H1 (cell line): ENCODE results near the gene POLN. TPM values are rescaled to one million over a fixed set of nuclear protein-coding genes. Genes with fewer than 3 reads are reported as not detected.

Source experiments
- BRCA1 ChIP-seq: IDR thresholded peaks from 2 replicates; pipeline ENCODE4 v1.6.1; 2012; ENCODE audit warnings: low read depth, low read length, improper control_type of control experiment
- KDM1A ChIP-seq: fragments of 200-600, 300-600 bp; sonication (generic); IDR thresholded peaks from 2 replicates; pipeline ENCODE4 v1.7.1; 2016; ENCODE audit warnings: mild to moderate bottlenecking, low read length, borderline replicate concordance
- KDM5A ChIP-seq: fragments of 200-600 bp; IDR thresholded peaks from 2 replicates; pipeline ENCODE4 v1.7.1; 2012; ENCODE audit warnings: mild to moderate bottlenecking, low read length, inconsistent platforms, mixed read lengths
- TAF1 ChIP-seq: IDR thresholded peaks from 2 replicates; pipeline ENCODE4 v1.6.1; 2011; ENCODE audit warnings: mild to moderate bottlenecking, low read depth, low read length
- TBP ChIP-seq: IDR thresholded peaks from 2 replicates; pipeline ENCODE4 v1.6.1; 2011; ENCODE audit warnings: low read depth, low read length, improper control_type of control experiment
- polyA plus RNA-seq, 7 experiments: library from polyadenylated mRNA; depleted of rRNA in 3 of 7; stranded (reverse) in 5 of 7; unstranded in 2 of 7; fragments of >200 nt in 5 of 7; fragments of 200-250 nt in 2 of 7; gene quantifications; 1 replicate in 5 of 7; 2 replicates in 1 of 7; 4 replicates in 1 of 7; pipeline versions ENCODE4 v1.2.1 to v1.2.3, GENCODE V29; 2011 to 2013; ENCODE audit warnings: missing spikeins in 2 of 7, mixed read lengths in 2 of 7
- total RNA-seq: library from RNA; stranded (reverse); fragmentation: NEBNext Ultra II Directional; extraction: Animal tissue kit (Norgen Biotek cat#: 25700); gene quantifications from 2 replicates; pipeline ENCODE4 v1.2.1, GENCODE V29; 2021

Gene POLN
- total and polyA plus RNA-seq, 2 of the 8 experiments (the other 6 are each of a cell fraction or from before 2014, with no cell fraction given), result 0.98 to 1.5 TPM

DNA sequence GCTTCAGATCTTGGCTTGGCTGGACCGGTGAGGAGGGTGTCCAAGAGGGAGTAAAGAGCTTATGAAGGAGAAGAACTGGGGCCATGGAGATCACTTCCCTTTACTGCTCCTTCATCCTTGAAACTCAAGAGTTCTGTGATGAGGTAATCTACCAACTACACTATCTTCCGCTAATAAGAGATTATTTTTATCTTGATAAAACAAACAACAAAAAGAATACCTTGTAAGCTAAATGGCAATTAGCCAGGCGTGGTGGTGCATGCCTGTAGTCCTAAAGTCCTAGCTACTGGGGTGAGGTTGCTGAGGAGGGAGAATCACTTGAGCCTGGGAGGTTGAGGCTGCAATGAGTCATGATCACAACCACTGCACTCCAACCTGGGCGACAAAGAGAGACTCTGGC lies 47.4 kb downstream of the POLN start (continued):
- TF ChIP-seq KDM5A, result no peak
- TF ChIP-seq TAF1, result no peak
- TF ChIP-seq KDM1A, result no peak
- no peak for TF ChIP-seq BRCA1
- no peak for TF ChIP-seq TBP
